MCF 10A (cell line): ENCODE measurements around the gene INPP4A. TPM values are rescaled to one million over a fixed set of nuclear protein-coding genes. Genes with fewer than 3 reads are reported as not detected.

ENCODE experiments used
- BruUV-seq: library from RNA; stranded (reverse); fragments of 400-500 nt; replicated peaks from 2 replicates; lab custom pipeline; 2021; lab: Mats Ljungman, UMichigan
- CTCF ChIA-PET: fragments of 300-600 bp; sonication (Branson Sonifier 250); formaldehyde crosslinking; extraction: SDS; loops from one replicate; lab custom pipeline; 2021; ENCODE audit warnings: antibody characterized with exemption, inconsistent platforms; lab: Yijun Ruan, JAX
- POLR2A ChIA-PET: fragments of 300-600, 350-650 bp; sonication (Branson Sonifier 250); formaldehyde crosslinking; extraction: SDS; loops from one replicate; lab custom pipeline; 2020; ENCODE audit warnings: antibody characterized with exemption, inconsistent platforms; lab: Yijun Ruan, JAX
- DNase-seq: peaks from one replicate; pipeline ENCODE4 v3.0.0-alpha.2; 2018; ENCODE audit not compliant: unreplicated experiment
- H3K27ac Mint-ChIP-seq: one replicate; pipeline ENCODE4 v1.8.0; 2022; ENCODE audit warnings: mild to moderate bottlenecking, low read depth, mixed read lengths; ENCODE audit not compliant: unreplicated experiment
- H3K27me3 Mint-ChIP-seq: one replicate; pipeline ENCODE4 v1.8.0; 2022; ENCODE audit warnings: mixed read lengths; ENCODE audit not compliant: insufficient read depth, unreplicated experiment
- H3K36me3 Mint-ChIP-seq: one replicate; pipeline ENCODE4 v1.8.0; 2022; ENCODE audit warnings: mild to moderate bottlenecking, moderate library complexity, mixed read lengths; ENCODE audit not compliant: insufficient read depth, unreplicated experiment
- H3K4me1 Mint-ChIP-seq: one replicate; pipeline ENCODE4 v1.8.0; 2022; ENCODE audit warnings: mixed read lengths; ENCODE audit not compliant: insufficient read depth, unreplicated experiment
- H3K4me3 Mint-ChIP-seq: one replicate; pipeline ENCODE4 v1.8.0; 2022; ENCODE audit warnings: mild to moderate bottlenecking, moderate library complexity, mixed read lengths; ENCODE audit not compliant: unreplicated experiment
- H3K9me3 Mint-ChIP-seq: one replicate; pipeline ENCODE4 v1.8.0; 2022; ENCODE audit warnings: mixed read lengths; ENCODE audit not compliant: unreplicated experiment
- intact Hi-C: fragments of 100-400 bp; cut with micrococcal nuclease; formaldehyde crosslinking; loops from 2 replicates; pipeline ENCODE4 v1.14.1; 2022
- total RNA-seq: library from RNA; stranded (reverse); gene quantifications from 2 replicates; pipeline ENCODE4 v1.2.3, GENCODE V29; 2022
- TF ChIP-seq, protein P1 (sequence below): fragments of 200-600 bp; IDR thresholded peaks from one replicate; pipeline ENCODE4 v1.8.0; 2022; ENCODE audit warnings: antibody characterized with exemption, mild to moderate bottlenecking; ENCODE audit not compliant: unreplicated experiment

The INPP4A gene
- total RNA-seq, 1 experiment from 2014 or later = 21.5 TPM

GRCh38 chr2:98416383-98417159 is 28.1 kb upstream of the INPP4A start:
- Mint-ChIP-seq H3K9me3 (no peaks in the 10 kb centered on the region), H3K36me3 (no peaks in the 10 kb centered on the region), H3K27ac (no peak overlapping the region), H3K4me3 (no peak overlapping the region), H3K4me1 (no peaks in the 10 kb centered on the region), H3K27me3 (no peaks in the 10 kb centered on the region)
- BruUV-seq = no TSS peak
- intact Hi-C loops = no loop called here
- CTCF ChIA-PET = interaction anchor here (0.7 kb wide), 1 partner anchor 548 kb away, joined by 4 read pairs; no protein-coding TSS in a partner anchor
- TF ChIP-seq, protein P1, sequence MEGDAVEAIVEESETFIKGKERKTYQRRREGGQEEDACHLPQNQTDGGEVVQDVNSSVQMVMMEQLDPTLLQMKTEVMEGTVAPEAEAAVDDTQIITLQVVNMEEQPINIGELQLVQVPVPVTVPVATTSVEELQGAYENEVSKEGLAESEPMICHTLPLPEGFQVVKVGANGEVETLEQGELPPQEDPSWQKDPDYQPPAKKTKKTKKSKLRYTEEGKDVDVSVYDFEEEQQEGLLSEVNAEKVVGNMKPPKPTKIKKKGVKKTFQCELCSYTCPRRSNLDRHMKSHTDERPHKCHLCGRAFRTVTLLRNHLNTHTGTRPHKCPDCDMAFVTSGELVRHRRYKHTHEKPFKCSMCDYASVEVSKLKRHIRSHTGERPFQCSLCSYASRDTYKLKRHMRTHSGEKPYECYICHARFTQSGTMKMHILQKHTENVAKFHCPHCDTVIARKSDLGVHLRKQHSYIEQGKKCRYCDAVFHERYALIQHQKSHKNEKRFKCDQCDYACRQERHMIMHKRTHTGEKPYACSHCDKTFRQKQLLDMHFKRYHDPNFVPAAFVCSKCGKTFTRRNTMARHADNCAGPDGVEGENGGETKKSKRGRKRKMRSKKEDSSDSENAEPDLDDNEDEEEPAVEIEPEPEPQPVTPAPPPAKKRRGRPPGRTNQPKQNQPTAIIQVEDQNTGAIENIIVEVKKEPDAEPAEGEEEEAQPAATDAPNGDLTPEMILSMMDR = no peak
- DNase-seq = no peak
- POLR2A ChIA-PET = no interaction called here

- CTCF ChIA-PET = interaction anchor here (1.8 kb wide), 1 partner anchor 7 kb away, joined by 4 read pairs; no protein-coding TSS in a partner anchor
- no peaks in the 10 kb centered on the region for H3K4me1 Mint-ChIP-seq
- POLR2A ChIA-PET = no interaction called here
Observed at GRCh38 chr2:98419544-98419943, 25.1 kb upstream of the INPP4A start.

GRCh38 chr2:98419977-98420725 is 24.5 kb upstream of the INPP4A start:
- POLR2A ChIA-PET = no interaction called here
- intact Hi-C loops = no loop called here
- Mint-ChIP-seq H3K9me3 (peaks cover 10% of the 10 kb centered on the region), H3K36me3 (no peaks in the 10 kb centered on the region), H3K4me3 (no peak overlapping the region), H3K27ac (no peak overlapping the region), H3K4me1 (no peaks in the 10 kb centered on the region), H3K27me3 (no peaks in the 10 kb centered on the region)
- CTCF ChIA-PET = interaction anchor here (0.6 to 1.8 kb wide), 2 partner anchors 8 to 37 kb away, joined by 4 read pairs; no protein-coding TSS in a partner anchor
- no TSS peak for BruUV-seq
- TF ChIP-seq, protein P1 = no peak
- DNase-seq = no peak

More at GRCh38 chr2:98419544-98419943, 25.1 kb upstream of the INPP4A start:
- intact Hi-C loops = no loop called here
- no peak for DNase-seq
- TF ChIP-seq, protein P1 = no peak
- Mint-ChIP-seq H3K27me3 (no peaks in the 10 kb centered on the region), H3K4me3 (no peak overlapping the region), H3K36me3 (no peaks in the 10 kb centered on the region), H3K27ac (no peak overlapping the region), H3K9me3 (peaks cover 10% of the 10 kb centered on the region)
- BruUV-seq = no TSS peak

DNA sequence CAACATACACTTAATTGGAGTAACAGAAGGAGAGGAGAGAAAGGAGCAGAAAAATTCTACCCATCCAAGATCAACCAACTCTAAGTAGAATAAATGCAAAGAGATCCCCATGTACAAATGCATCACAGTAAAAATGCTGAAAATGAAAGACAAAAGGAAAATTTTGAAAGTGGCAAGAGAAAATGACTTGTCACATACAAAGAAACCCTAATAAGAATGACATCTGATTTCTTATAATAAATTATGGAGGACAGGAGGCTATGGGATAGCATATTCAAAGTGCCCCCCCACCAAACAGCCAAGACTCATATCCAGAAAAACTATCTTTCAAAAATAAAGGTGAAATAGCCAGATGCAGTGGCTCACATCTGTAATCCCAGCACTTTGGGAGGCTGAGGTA is 22.2 kb upstream of the INPP4A start:
- Mint-ChIP-seq H3K27me3 (no peaks in the 10 kb centered on the region), H3K4me1 (no peaks in the 10 kb centered on the region), H3K9me3 (peaks cover 10% of the 10 kb centered on the region), H3K4me3 (no peak overlapping the region), H3K36me3 (no peaks in the 10 kb centered on the region), H3K27ac (no peak overlapping the region)
- ChIA-PET POLR2A (no interaction called here), CTCF (no interaction called here)
- intact Hi-C loops = no loop called here
- BruUV-seq = no TSS peak
- no peak for DNase-seq
- TF ChIP-seq, protein P1 = no peak
